Colonic mucosa (tissue), 4 donors: ENCODE results near the gene PKLR. TPM values are rescaled to one million over a fixed set of nuclear protein-coding genes. Genes with fewer than 3 reads are reported as not detected.

Experiments used
- DNase-seq: peaks from one replicate; pipeline ENCODE4 v3.0.0-alpha.2; 2020
- H3K27ac ChIP-seq: fragments of 200-600 bp; one replicate; pipeline ENCODE4 v1.8.0; 2021
- H3K27me3 ChIP-seq: fragments of 200-600 bp; one replicate; pipeline ENCODE4 v1.8.0; 2021
- H3K36me3 ChIP-seq: fragments of 200-600 bp; one replicate; pipeline ENCODE4 v1.8.0; 2021
- H3K4me1 ChIP-seq: fragments of 200-600 bp; one replicate; pipeline ENCODE4 v1.8.0; 2021; ENCODE audit warnings: mild to moderate bottlenecking
- H3K4me3 ChIP-seq: fragments of 200-600 bp; one replicate; pipeline ENCODE4 v1.8.0; 2021
- H3K9ac ChIP-seq, 2 donors: one replicate each; pipeline ENCODE4 v1.7.0; 2013; ENCODE audit warnings: control low read depth in 2 of 2, low read depth in 2 of 2, low read length in 2 of 2
- H3K9me3 ChIP-seq: fragments of 200-600 bp; one replicate; pipeline ENCODE4 v1.8.0; 2021
- intact Hi-C: fragments of 100-400 bp; cut with DNase I; formaldehyde crosslinking; loops from one replicate; pipeline ENCODE4 v1.14.1; 2022
- total RNA-seq, 2 donors: library from RNA; stranded (reverse); fragmentation: NEBNext Ultra II Directional in 1 of 2; extraction: Animal tissue kit (Norgen Biotek cat#: 25700) in 1 of 2; gene quantifications; one replicate each; pipeline ENCODE4 v1.2.1, GENCODE V29; 2021
- TF ChIP-seq, protein P1 (sequence below): fragments of 200-600 bp; IDR thresholded peaks from one replicate; pipeline ENCODE4 v1.8.0; 2022; ENCODE audit warnings: antibody characterized with exemption, mild to moderate bottlenecking
- donor health status: healthy.
- donor health status: DM: no; HTN: no; CAD: no.
- donor health status: DM: no; HTN: no; CAD: no.

PKLR gene
- total RNA-seq, 2 donors from 2014 or later: 1.6 to 2.9 TPM

GRCh38 chr1:155304558-155305063 is 3.4 kb upstream of the PKLR start:
- Histone ChIP-seq H3K9me3 (no peaks in the 10 kb centered on the region), H3K27me3 (no peaks in the 10 kb centered on the region), H3K4me3 (no peak overlapping the region), H3K9ac (peak overlapping the region in 1 of 2 donors; percentile 7), H3K4me1 (peaks cover 1% of the 10 kb centered on the region), H3K36me3 (no peaks in the 10 kb centered on the region), H3K27ac (no peak overlapping the region)
- no peak for DNase-seq
- intact Hi-C loops: no loop called here
- TF ChIP-seq, protein P1, sequence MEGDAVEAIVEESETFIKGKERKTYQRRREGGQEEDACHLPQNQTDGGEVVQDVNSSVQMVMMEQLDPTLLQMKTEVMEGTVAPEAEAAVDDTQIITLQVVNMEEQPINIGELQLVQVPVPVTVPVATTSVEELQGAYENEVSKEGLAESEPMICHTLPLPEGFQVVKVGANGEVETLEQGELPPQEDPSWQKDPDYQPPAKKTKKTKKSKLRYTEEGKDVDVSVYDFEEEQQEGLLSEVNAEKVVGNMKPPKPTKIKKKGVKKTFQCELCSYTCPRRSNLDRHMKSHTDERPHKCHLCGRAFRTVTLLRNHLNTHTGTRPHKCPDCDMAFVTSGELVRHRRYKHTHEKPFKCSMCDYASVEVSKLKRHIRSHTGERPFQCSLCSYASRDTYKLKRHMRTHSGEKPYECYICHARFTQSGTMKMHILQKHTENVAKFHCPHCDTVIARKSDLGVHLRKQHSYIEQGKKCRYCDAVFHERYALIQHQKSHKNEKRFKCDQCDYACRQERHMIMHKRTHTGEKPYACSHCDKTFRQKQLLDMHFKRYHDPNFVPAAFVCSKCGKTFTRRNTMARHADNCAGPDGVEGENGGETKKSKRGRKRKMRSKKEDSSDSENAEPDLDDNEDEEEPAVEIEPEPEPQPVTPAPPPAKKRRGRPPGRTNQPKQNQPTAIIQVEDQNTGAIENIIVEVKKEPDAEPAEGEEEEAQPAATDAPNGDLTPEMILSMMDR: no peak

- no peaks in the 10 kb centered on the region for H3K27me3 ChIP-seq
- H3K4me1 ChIP-seq: no peaks in the 10 kb centered on the region
- peak overlapping the region in 1 of 2 donors; percentile 18 for H3K9ac ChIP-seq
- intact Hi-C loops: no loop called here
- TF ChIP-seq, protein P1: no peak
- no peak overlapping the region for H3K4me3 ChIP-seq
- peak; percentile 57 for DNase-seq
- no peak overlapping the region for H3K27ac ChIP-seq
- no peaks in the 10 kb centered on the region for H3K36me3 ChIP-seq
- H3K9me3 ChIP-seq: no peaks in the 10 kb centered on the region
These were observed 497 bp downstream of the PKLR start for GRCh38 chr1:155300553-155301329.

DNA sequence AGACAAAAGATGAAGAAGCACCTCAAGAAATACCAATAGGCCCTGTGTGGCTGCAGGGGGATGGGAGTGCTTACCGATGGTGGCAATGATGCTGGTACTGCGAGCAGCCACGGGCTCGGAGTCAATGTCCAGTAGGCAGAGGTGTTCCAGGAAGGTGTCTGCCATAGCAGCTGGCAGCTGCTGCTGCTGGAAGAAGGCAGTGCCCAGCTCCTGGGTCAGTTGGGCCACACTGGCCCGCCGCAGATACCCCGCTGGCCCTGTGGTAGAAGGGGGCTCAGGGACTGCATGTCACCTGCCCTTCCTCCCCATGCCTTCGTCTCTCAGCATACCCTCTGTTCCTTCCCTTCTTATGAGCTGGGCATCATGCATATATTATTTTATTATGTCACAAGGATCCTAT is 1.2 kb downstream of the PKLR start:
- Histone ChIP-seq H3K9ac (no peak overlapping the region), H3K4me1 (no peaks in the 10 kb centered on the region), H3K27ac (no peak overlapping the region), H3K9me3 (no peaks in the 10 kb centered on the region), H3K36me3 (no peaks in the 10 kb centered on the region), H3K27me3 (peaks cover 5% of the 10 kb centered on the region), H3K4me3 (no peak overlapping the region)
- TF ChIP-seq, protein P1: no peak
- intact Hi-C loops: no loop called here
- no peak for DNase-seq

GRCh38 chr1:155297384-155297783 is 3.9 kb downstream of the PKLR start:
- no peaks in the 10 kb centered on the region for H3K36me3 ChIP-seq
- TF ChIP-seq, protein P1: no peak
- peaks cover 11% of the 10 kb centered on the region for H3K27me3 ChIP-seq
- no peak for DNase-seq
- no peak overlapping the region for H3K4me3 ChIP-seq
- H3K4me1 ChIP-seq: no peaks in the 10 kb centered on the region
- no peaks in the 10 kb centered on the region for H3K9me3 ChIP-seq
- intact Hi-C loops: no loop called here
- H3K9ac ChIP-seq: no peak overlapping the region
- H3K27ac ChIP-seq: no peak overlapping the region

- Histone ChIP-seq H3K4me1 (no peaks in the 10 kb centered on the region), H3K9ac (no peak overlapping the region), H3K9me3 (no peaks in the 10 kb centered on the region), H3K36me3 (no peaks in the 10 kb centered on the region), H3K27ac (no peak overlapping the region), H3K4me3 (no peak overlapping the region), H3K27me3 (peaks cover 11% of the 10 kb centered on the region)
- DNase-seq: no peak
- TF ChIP-seq, protein P1: no peak
- intact Hi-C loops: no loop called here
These were observed 4.6 kb downstream of the PKLR start for GRCh38 chr1:155296661-155297060.
